ENCODE measurements around the gene MEF2A.
"Not testable (repeated sequence)": the region's sequence is repeated elsewhere in the genome, so short reads cannot be mapped to it uniquely, and the experiment has no call there.

DNA sequence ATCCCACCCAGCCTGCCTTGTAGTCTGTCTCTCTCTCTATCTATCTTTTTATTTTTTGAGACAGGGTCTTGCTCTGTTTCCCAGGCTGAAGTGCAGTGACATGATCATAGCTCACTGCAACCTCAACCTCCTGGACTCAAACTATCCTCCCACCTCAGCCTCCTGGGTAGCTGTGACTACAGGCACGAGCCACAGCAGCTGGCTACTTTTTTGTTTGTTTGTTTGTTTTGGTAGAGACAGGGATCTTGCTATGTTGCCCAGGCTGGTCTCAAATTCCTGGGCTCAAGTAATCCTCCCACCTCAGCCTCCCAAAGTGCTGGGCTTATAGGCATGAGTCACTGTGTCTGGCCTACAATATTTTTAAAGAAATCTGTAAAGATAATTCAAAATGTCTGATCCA lies 46.4 kb upstream of the MEF2A start:
- TF ChIP-seq ATF3 (CRISPR knock-in tag; conservative IDR thresholded peaks at IDR 0.05), result not testable (repeated sequence)
- TF ChIP-seq, protein P1, sequence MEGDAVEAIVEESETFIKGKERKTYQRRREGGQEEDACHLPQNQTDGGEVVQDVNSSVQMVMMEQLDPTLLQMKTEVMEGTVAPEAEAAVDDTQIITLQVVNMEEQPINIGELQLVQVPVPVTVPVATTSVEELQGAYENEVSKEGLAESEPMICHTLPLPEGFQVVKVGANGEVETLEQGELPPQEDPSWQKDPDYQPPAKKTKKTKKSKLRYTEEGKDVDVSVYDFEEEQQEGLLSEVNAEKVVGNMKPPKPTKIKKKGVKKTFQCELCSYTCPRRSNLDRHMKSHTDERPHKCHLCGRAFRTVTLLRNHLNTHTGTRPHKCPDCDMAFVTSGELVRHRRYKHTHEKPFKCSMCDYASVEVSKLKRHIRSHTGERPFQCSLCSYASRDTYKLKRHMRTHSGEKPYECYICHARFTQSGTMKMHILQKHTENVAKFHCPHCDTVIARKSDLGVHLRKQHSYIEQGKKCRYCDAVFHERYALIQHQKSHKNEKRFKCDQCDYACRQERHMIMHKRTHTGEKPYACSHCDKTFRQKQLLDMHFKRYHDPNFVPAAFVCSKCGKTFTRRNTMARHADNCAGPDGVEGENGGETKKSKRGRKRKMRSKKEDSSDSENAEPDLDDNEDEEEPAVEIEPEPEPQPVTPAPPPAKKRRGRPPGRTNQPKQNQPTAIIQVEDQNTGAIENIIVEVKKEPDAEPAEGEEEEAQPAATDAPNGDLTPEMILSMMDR (IDR thresholded peaks at IDR 0.05), result not testable (repeated sequence)
- TF ChIP-seq, protein P2, sequence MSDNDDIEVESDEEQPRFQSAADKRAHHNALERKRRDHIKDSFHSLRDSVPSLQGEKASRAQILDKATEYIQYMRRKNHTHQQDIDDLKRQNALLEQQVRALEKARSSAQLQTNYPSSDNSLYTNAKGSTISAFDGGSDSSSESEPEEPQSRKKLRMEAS (CRISPR knock-in tag; IDR thresholded peaks at IDR 0.05), result not testable (repeated sequence)
